ENCODE measurements around the gene COG8.

DNA sequence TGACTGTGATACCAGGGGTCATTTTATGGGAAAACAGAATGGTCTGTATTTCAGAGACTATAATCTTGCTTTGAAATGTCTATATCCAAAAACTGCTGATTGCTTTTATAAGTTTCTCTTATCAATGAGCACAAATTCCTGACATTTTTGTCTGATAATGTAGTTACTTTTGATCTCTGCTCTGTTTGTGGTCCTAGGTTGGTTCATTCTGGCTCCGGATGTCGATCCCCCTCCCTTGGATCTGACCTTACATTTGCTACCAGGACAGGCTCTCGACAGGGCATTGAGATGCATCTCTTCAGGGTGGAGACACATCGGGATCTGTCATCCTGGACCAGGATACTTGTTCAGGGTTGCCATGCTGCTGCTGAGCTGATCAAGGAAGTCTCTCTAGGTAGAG, 55.5 kb downstream of the COG8 start:
- TF ChIP-seq POLR2A (IDR thresholded peaks at IDR 0.05), result no peak
- TF ChIP-seq, protein P1, sequence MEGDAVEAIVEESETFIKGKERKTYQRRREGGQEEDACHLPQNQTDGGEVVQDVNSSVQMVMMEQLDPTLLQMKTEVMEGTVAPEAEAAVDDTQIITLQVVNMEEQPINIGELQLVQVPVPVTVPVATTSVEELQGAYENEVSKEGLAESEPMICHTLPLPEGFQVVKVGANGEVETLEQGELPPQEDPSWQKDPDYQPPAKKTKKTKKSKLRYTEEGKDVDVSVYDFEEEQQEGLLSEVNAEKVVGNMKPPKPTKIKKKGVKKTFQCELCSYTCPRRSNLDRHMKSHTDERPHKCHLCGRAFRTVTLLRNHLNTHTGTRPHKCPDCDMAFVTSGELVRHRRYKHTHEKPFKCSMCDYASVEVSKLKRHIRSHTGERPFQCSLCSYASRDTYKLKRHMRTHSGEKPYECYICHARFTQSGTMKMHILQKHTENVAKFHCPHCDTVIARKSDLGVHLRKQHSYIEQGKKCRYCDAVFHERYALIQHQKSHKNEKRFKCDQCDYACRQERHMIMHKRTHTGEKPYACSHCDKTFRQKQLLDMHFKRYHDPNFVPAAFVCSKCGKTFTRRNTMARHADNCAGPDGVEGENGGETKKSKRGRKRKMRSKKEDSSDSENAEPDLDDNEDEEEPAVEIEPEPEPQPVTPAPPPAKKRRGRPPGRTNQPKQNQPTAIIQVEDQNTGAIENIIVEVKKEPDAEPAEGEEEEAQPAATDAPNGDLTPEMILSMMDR (IDR thresholded peaks at IDR 0.05), result no peak
